Epithelial cell of proximal tubule (primary cell): ENCODE results near the gene FCAMR. TPM values are rescaled to one million over a fixed set of nuclear protein-coding genes. Genes with fewer than 3 reads are reported as not detected.

Source experiments
- DNase-seq: peaks from one replicate; pipeline ENCODE4 v3.0.0-alpha.2; 2011; ENCODE audit warnings: low read depth
- H3K4me3 ChIP-seq: 2 replicates; pipeline ENCODE4 v1.5.1; 2011; ENCODE audit warnings: low read depth, mild to moderate bottlenecking, low read length
- CTCF ChIP-seq: conservative IDR thresholded peaks from 2 replicates; pipeline ENCODE4 v1.5.1; 2012; ENCODE audit warnings: low read depth, mild to moderate bottlenecking, low read length
- total RNA-seq: library from RNA; depleted of rRNA; stranded (reverse); fragments of >200 nt; gene quantifications from 2 replicates; pipeline ENCODE4 v1.2.3, GENCODE V29; 2015

Gene FCAMR
- total RNA-seq, 1 donor from 2014 or later: 0.29 TPM

GRCh38 chr1:206945779-206946178 is 24.5 kb downstream of the FCAMR start:
- no peak overlapping the region for H3K4me3 ChIP-seq
- TF ChIP-seq CTCF: no peak
- DNase-seq: no peak

- no peak overlapping the region for H3K4me3 ChIP-seq
- DNase-seq: no peak
- no peak for TF ChIP-seq CTCF
Measured at GRCh38 chr1:206944703-206945102, 25.6 kb downstream of the FCAMR start.

- TF ChIP-seq CTCF: no peak
- no peak overlapping the region for H3K4me3 ChIP-seq
- DNase-seq: no peak
Measured at GRCh38 chr1:206941766-206942418, 28.4 kb downstream of the FCAMR start.

- no peak for TF ChIP-seq CTCF
- H3K4me3 ChIP-seq: no peak overlapping the region
- no peak for DNase-seq
Measured at GRCh38 chr1:206940588-206940936, 29.7 kb downstream of the FCAMR start.

- no peak overlapping the region for H3K4me3 ChIP-seq
- no peak for TF ChIP-seq CTCF
- DNase-seq: no peak
Measured at GRCh38 chr1:206939841-206940587, 30.2 kb downstream of the FCAMR start.

GRCh38 chr1:206939131-206939530 is 31.1 kb downstream of the FCAMR start:
- H3K4me3 ChIP-seq: no peak overlapping the region
- TF ChIP-seq CTCF: no peak
- DNase-seq: no peak

- no peak for TF ChIP-seq CTCF
- no peak for DNase-seq
- no peak overlapping the region for H3K4me3 ChIP-seq
Measured at GRCh38 chr1:206937425-206937824, 32.8 kb downstream of the FCAMR start.
